ENCODE results near the gene FER.
"Not testable (repeated sequence)": the region's sequence is repeated elsewhere in the genome, so short reads cannot be mapped to it uniquely, and the experiment has no call there.

The FER gene

GRCh38 chr5:108747774-108748400 is at the start of gene FER:
Gene FER, plus strand, starts transcription at chr5:108747897. Its CDS starts 50,286 bp downstream, at chr5:108798183.
- no peak for DNase-seq (ENCODE audit: low read depth)

GRCh38 chr5:108700388-108700787 is 47.3 kb upstream of the FER start:
- DNase-seq (ENCODE audit: low read depth): not testable (repeated sequence)

- DNase-seq (ENCODE audit: low read depth): no peak
Measured at GRCh38 chr5:108700930-108701329, 46.8 kb upstream of the FER start.

GRCh38 chr5:108702546-108702945 is 45.2 kb upstream of the FER start:
- DNase-seq (ENCODE audit: low read depth): no peak

GRCh38 chr5:108703313-108703712 is 44.4 kb upstream of the FER start:
- no peak for DNase-seq (ENCODE audit: low read depth)

- DNase-seq (ENCODE audit: low read depth): no peak
Measured at GRCh38 chr5:108707141-108707540, 40.6 kb upstream of the FER start.

- no peak for DNase-seq (ENCODE audit: low read depth)
Measured at GRCh38 chr5:108711898-108712297, 35.8 kb upstream of the FER start.

GRCh38 chr5:108715408-108715807 is 32.3 kb upstream of the FER start:
- no peak for DNase-seq (ENCODE audit: low read depth)

GRCh38 chr5:108720391-108720790 is 27.3 kb upstream of the FER start:
- DNase-seq (ENCODE audit: low read depth): no peak

- DNase-seq (ENCODE audit: low read depth): no peak
Measured at GRCh38 chr5:108726446-108727235, 21.1 kb upstream of the FER start.

GRCh38 chr5:108727236-108727650 is 20.5 kb upstream of the FER start:
- DNase-seq (ENCODE audit: low read depth): no peak

GRCh38 chr5:108727651-108728565 is 19.8 kb upstream of the FER start:
- peak; percentile 14 for DNase-seq (ENCODE audit: low read depth)

GRCh38 chr5:108728566-108729241 is 19.0 kb upstream of the FER start:
- no peak for DNase-seq (ENCODE audit: low read depth)

GRCh38 chr5:108729242-108729615 is 18.5 kb upstream of the FER start:
- DNase-seq (ENCODE audit: low read depth): no peak

GRCh38 chr5:108730617-108731340 is 16.9 kb upstream of the FER start:
- DNase-seq (ENCODE audit: low read depth): no peak

GRCh38 chr5:108735790-108736189 is 11.9 kb upstream of the FER start:
- no peak for DNase-seq (ENCODE audit: low read depth)

GRCh38 chr5:108736855-108737254 is 10.8 kb upstream of the FER start:
- no peak for DNase-seq (ENCODE audit: low read depth)

GRCh38 chr5:108739376-108739775 is 8.3 kb upstream of the FER start:
- DNase-seq (ENCODE audit: low read depth): no peak

GRCh38 chr5:108739906-108740305 is 7.8 kb upstream of the FER start:
- DNase-seq (ENCODE audit: low read depth): no peak

GRCh38 chr5:108743319-108743718 is 4.4 kb upstream of the FER start:
- DNase-seq (ENCODE audit: low read depth): no peak

GRCh38 chr5:108743846-108744245 is 3.9 kb upstream of the FER start:
- DNase-seq (ENCODE audit: low read depth): no peak

Measured in stimulated activated CD8-positive, alpha-beta memory T cell treated with anti-CD3 and anti-CD28 coated beads, Interleukin-15, amount 100 ng/mL, for 24 hours (primary cell).